GM10847 (cell line): ENCODE data around the gene RCAN2.

Experiments used
- POLR2A ChIP-seq: IDR thresholded peaks from 2 replicates; pipeline ENCODE4 v1.6.1; 2011; ENCODE audit not compliant: insufficient read length; ENCODE audit errors: extremely low read depth

The RCAN2 gene

GRCh38 chr6:46222286-46222685, 269.0 kb downstream of the RCAN2 start:
- TF ChIP-seq POLR2A = no peak

GRCh38 chr6:46221222-46221793, 269.9 kb downstream of the RCAN2 start:
- TF ChIP-seq POLR2A = no peak

- no peak for TF ChIP-seq POLR2A
These were observed 270.7 kb downstream of the RCAN2 start for GRCh38 chr6:46220352-46221221.

GRCh38 chr6:46219661-46220060, 271.6 kb downstream of the RCAN2 start:
- TF ChIP-seq POLR2A = no peak

- no peak for TF ChIP-seq POLR2A
These were observed 272.8 kb downstream of the RCAN2 start for GRCh38 chr6:46218457-46218856.

- TF ChIP-seq POLR2A = no peak
These were observed 273.5 kb downstream of the RCAN2 start for GRCh38 chr6:46217671-46218131.

- TF ChIP-seq POLR2A = no peak
These were observed 274.4 kb downstream of the RCAN2 start for GRCh38 chr6:46216879-46217278.

- TF ChIP-seq POLR2A = no peak
These were observed 275.5 kb downstream of the RCAN2 start for GRCh38 chr6:46215777-46216176.

GRCh38 chr6:46215213-46215612, 276.0 kb downstream of the RCAN2 start:
- no peak for TF ChIP-seq POLR2A

GRCh38 chr6:46211917-46212316, 279.3 kb downstream of the RCAN2 start:
- TF ChIP-seq POLR2A = no peak

GRCh38 chr6:46210294-46210693, 281.0 kb downstream of the RCAN2 start:
- no peak for TF ChIP-seq POLR2A

- TF ChIP-seq POLR2A = no peak
These were observed 282.9 kb downstream of the RCAN2 start for GRCh38 chr6:46208303-46208702.

- TF ChIP-seq POLR2A = no peak
These were observed 284.1 kb downstream of the RCAN2 start for GRCh38 chr6:46207174-46207573.

- TF ChIP-seq POLR2A = no peak
These were observed 286.2 kb downstream of the RCAN2 start for GRCh38 chr6:46204880-46205650.

GRCh38 chr6:46203391-46204177, 287.7 kb downstream of the RCAN2 start:
- no peak for TF ChIP-seq POLR2A
